HepG2 (cell line): ENCODE data around the gene ABAT. TPM values are rescaled to one million over a fixed set of nuclear protein-coding genes. Genes with fewer than 3 reads are reported as not detected.

Experiments
- ATM ChIP-seq: fragments of 450-650 bp; IDR thresholded peaks from 2 replicates; pipeline ENCODE4 v1.7.1; 2017; ENCODE audit warnings: mild to moderate bottlenecking, borderline replicate concordance
- GATAD1 ChIP-seq: IDR thresholded peaks from 2 replicates; pipeline ENCODE4 v1.6.1; 2016; ENCODE audit warnings: missing genetic modification reagents, missing compliant biosample characterization
- IKZF1 ChIP-seq: fragments of 450-650 bp; IDR thresholded peaks from 2 replicates; pipeline ENCODE4 v1.7.1; 2016
- MAFF ChIP-seq: IDR thresholded peaks from 2 replicates; pipeline ENCODE4 v1.6.1; 2011; ENCODE audit warnings: low read depth, low read length, improper control_type of control experiment
- MTF1 ChIP-seq: sonication (generic); formaldehyde crosslinking; IDR thresholded peaks from 2 replicates; pipeline ENCODE4 v1.5.0; 2020; ENCODE audit warnings: missing genetic modification reagents
- MYNN ChIP-seq: sonication (generic); formaldehyde crosslinking; IDR thresholded peaks from 2 replicates; pipeline ENCODE4 v1.4.0; 2020; ENCODE audit warnings: mild to moderate bottlenecking, low read depth, missing genetic modification reagents
- NONO ChIP-seq, 2 experiments: fragments of 450-650 bp in 1 of 2; sonication (generic) in 1 of 2; formaldehyde crosslinking in 1 of 2; IDR thresholded peaks in 1 of 2; conservative IDR thresholded peaks in 1 of 2; 2 replicates each; pipeline versions ENCODE4 v1.6.1 to v1.8.0; 2017 to 2022; ENCODE audit warnings: mild to moderate bottlenecking in 1 of 2, missing genetic modification reagents in 1 of 2, moderate library complexity in 1 of 2
- PCBP2 ChIP-seq: fragments of 200-400 bp; formaldehyde crosslinking; optimal IDR thresholded peaks from 2 replicates; pipeline ENCODE3; 2018; ENCODE audit warnings: low read length, low read depth; ENCODE audit not compliant: poor library complexity, severe bottlenecking
- RFXANK ChIP-seq: IDR thresholded peaks from 2 replicates; pipeline ENCODE4 v1.6.1; 2016
- ZNF235 ChIP-seq: sonication (generic); formaldehyde crosslinking; IDR thresholded peaks from 2 replicates; pipeline ENCODE4 v1.8.1; 2023; ENCODE audit warnings: mild to moderate bottlenecking, missing genetic modification reagents, borderline replicate concordance
- ZNF329 ChIP-seq: sonication (generic); formaldehyde crosslinking; IDR thresholded peaks from 2 replicates; pipeline ENCODE4 v1.9.0; 2021; ENCODE audit warnings: low read depth, mild to moderate bottlenecking, missing genetic modification reagents
- ZNF607 ChIP-seq: sonication (generic); formaldehyde crosslinking; IDR thresholded peaks from 2 replicates; pipeline ENCODE4 v1.5.1; 2020; ENCODE audit warnings: missing genetic modification reagents, mild to moderate bottlenecking, borderline replicate concordance
- polyA plus RNA-seq, 8 experiments: library from polyadenylated mRNA; depleted of rRNA in 3 of 8; stranded (reverse) in 7 of 8; unstranded in 1 of 8; fragments of >200 nt; fragmentation: Illumina TruSeq in 4 of 8; extraction: Trizol in 4 of 8; gene quantifications; 2 replicates each; pipeline versions ENCODE4 v1.2.1 to v1.2.3, GENCODE V29; 2011 to 2016; ENCODE audit warnings: low read depth in 4 of 8, missing spikeins in 1 of 8, mixed read lengths in 1 of 8; ENCODE audit not compliant: insufficient read depth in 1 of 8
- total RNA-seq, 5 experiments: library from RNA; depleted of rRNA; stranded (reverse); fragments of >200 nt; fragmentation: Illumina TruSeq; extraction: Trizol; gene quantifications; 2 replicates each; pipeline ENCODE4 v1.2.3, GENCODE V29; 2016; ENCODE audit warnings: low read depth in 1 of 5
- TF ChIP-seq, protein P1 (sequence below): sonication (generic); formaldehyde crosslinking; IDR thresholded peaks from 2 replicates; pipeline ENCODE4 v1.5.0; 2020; ENCODE audit warnings: mild to moderate bottlenecking, missing genetic modification reagents, borderline replicate concordance
- TF ChIP-seq, protein P2 (sequence below): sonication (generic); formaldehyde crosslinking; IDR thresholded peaks from 2 replicates; pipeline ENCODE4; 2020; ENCODE audit warnings: missing genetic modification reagents, mild to moderate bottlenecking, borderline replicate concordance
- TF ChIP-seq, protein P3 (sequence below): sonication (generic); formaldehyde crosslinking; IDR thresholded peaks from 2 replicates; pipeline ENCODE4 v1.5.1; 2020; ENCODE audit warnings: missing genetic modification reagents, mild to moderate bottlenecking, borderline replicate concordance
- TF ChIP-seq, protein P4 (sequence below): sonication (generic); formaldehyde crosslinking; IDR thresholded peaks from 2 replicates; pipeline ENCODE4 v1.8.1; 2022; ENCODE audit warnings: mild to moderate bottlenecking, missing genetic modification reagents
- TF ChIP-seq, protein P5 (sequence below): IDR thresholded peaks from 2 replicates; pipeline ENCODE4 v1.6.1; 2016; ENCODE audit warnings: low read depth, borderline replicate concordance
- TF ChIP-seq, protein P6 (sequence below): sonication (generic); formaldehyde crosslinking; IDR thresholded peaks from 2 replicates; pipeline ENCODE4 v1.4.0; 2020; ENCODE audit warnings: mild to moderate bottlenecking, missing genetic modification reagents

The ABAT gene
- total and polyA plus RNA-seq, 2 of the 13 experiments (the other 11 are each of a cell fraction or from before 2014, with no cell fraction given): 47.6 to 97.3 TPM

DNA sequence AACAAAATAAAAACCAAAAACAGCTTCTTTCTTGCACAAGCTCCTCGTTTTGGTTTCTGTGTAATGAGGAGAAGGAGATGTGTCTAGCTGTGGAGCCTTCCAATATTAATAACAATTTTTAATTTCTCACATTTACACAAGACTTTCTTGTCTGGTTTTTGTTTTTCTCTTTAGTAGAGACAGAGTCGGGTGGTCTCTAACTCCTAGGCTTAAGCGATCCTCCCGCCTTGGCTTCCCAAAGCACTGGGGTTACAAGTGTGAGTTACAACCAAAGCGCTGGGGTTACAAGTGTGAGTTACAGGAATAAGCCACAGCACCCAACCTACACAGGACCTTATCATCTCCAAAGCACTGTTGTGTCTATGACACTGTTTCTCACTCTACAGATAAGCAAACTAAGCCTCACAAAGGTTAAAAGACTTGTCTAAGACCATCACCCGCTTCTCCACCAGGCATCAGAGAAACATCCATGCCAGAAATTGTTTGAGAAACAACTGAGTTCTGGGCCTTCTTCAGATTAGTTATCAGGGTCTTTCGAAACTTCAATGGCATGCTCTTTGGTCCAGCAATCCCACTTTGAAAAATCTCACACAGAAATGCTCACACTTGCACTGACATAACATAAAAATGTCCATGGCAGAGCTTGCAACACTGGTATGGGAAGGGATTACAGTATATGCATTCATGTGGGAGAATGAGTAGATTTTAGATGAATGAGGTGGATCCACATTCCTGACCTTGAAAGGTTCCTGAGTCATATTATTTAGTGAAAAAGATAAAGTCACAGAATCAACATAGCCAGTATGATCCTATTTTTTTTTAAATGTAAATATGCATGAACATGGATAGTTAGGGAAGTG is 3.9 kb downstream of the ABAT start (continued):
- TF ChIP-seq, protein P1, sequence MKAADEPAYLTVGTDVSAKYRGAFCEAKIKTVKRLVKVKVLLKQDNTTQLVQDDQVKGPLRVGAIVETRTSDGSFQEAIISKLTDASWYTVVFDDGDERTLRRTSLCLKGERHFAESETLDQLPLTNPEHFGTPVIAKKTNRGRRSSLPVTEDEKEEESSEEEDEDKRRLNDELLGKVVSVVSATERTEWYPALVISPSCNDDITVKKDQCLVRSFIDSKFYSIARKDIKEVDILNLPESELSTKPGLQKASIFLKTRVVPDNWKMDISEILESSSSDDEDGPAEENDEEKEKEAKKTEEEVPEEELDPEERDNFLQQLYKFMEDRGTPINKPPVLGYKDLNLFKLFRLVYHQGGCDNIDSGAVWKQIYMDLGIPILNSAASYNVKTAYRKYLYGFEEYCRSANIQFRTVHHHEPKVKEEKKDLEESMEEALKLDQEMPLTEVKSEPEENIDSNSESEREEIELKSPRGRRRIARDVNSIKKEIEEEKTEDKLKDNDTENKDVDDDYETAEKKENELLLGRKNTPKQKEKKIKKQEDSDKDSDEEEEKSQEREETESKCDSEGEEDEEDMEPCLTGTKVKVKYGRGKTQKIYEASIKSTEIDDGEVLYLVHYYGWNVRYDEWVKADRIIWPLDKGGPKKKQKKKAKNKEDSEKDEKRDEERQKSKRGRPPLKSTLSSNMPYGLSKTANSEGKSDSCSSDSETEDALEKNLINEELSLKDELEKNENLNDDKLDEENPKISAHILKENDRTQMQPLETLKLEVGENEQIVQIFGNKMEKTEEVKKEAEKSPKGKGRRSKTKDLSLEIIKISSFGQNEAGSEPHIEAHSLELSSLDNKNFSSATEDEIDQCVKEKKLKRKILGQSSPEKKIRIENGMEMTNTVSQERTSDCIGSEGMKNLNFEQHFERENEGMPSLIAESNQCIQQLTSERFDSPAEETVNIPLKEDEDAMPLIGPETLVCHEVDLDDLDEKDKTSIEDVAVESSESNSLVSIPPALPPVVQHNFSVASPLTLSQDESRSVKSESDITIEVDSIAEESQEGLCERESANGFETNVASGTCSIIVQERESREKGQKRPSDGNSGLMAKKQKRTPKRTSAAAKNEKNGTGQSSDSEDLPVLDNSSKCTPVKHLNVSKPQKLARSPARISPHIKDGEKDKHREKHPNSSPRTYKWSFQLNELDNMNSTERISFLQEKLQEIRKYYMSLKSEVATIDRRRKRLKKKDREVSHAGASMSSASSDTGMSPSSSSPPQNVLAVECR: peak; percentile 19; the same call in 1 of the 2 replicates
- TF ChIP-seq, protein P2, sequence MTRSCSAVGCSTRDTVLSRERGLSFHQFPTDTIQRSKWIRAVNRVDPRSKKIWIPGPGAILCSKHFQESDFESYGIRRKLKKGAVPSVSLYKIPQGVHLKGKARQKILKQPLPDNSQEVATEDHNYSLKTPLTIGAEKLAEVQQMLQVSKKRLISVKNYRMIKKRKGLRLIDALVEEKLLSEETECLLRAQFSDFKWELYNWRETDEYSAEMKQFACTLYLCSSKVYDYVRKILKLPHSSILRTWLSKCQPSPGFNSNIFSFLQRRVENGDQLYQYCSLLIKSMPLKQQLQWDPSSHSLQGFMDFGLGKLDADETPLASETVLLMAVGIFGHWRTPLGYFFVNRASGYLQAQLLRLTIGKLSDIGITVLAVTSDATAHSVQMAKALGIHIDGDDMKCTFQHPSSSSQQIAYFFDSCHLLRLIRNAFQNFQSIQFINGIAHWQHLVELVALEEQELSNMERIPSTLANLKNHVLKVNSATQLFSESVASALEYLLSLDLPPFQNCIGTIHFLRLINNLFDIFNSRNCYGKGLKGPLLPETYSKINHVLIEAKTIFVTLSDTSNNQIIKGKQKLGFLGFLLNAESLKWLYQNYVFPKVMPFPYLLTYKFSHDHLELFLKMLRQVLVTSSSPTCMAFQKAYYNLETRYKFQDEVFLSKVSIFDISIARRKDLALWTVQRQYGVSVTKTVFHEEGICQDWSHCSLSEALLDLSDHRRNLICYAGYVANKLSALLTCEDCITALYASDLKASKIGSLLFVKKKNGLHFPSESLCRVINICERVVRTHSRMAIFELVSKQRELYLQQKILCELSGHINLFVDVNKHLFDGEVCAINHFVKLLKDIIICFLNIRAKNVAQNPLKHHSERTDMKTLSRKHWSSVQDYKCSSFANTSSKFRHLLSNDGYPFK: no peak
- TF ChIP-seq, protein P3, sequence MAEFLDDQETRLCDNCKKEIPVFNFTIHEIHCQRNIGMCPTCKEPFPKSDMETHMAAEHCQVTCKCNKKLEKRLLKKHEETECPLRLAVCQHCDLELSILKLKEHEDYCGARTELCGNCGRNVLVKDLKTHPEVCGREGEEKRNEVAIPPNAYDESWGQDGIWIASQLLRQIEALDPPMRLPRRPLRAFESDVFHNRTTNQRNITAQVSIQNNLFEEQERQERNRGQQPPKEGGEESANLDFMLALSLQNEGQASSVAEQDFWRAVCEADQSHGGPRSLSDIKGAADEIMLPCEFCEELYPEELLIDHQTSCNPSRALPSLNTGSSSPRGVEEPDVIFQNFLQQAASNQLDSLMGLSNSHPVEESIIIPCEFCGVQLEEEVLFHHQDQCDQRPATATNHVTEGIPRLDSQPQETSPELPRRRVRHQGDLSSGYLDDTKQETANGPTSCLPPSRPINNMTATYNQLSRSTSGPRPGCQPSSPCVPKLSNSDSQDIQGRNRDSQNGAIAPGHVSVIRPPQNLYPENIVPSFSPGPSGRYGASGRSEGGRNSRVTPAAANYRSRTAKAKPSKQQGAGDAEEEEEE (CRISPR knock-in tag): no peak
- TF ChIP-seq ATM (no peak; the same call in 1 of the 2 replicates), MTF1 (CRISPR knock-in tag) (no peak), ZNF235 (CRISPR knock-in tag) (no peak), NONO (IDR thresholded peaks at IDR 0.05) (no peak), NONO (CRISPR knock-in tag; conservative IDR thresholded peaks at IDR 0.05) (no peak), GATAD1 (peak; percentile 69; the same call in 1 of the 2 replicates), ZNF607 (no peak), IKZF1 (no peak), ZNF329 (no peak), MAFF (peak; percentile 73), PCBP2 (no peak), RFXANK (no peak), MYNN (CRISPR knock-in tag) (no peak)
- TF ChIP-seq, protein P4, sequence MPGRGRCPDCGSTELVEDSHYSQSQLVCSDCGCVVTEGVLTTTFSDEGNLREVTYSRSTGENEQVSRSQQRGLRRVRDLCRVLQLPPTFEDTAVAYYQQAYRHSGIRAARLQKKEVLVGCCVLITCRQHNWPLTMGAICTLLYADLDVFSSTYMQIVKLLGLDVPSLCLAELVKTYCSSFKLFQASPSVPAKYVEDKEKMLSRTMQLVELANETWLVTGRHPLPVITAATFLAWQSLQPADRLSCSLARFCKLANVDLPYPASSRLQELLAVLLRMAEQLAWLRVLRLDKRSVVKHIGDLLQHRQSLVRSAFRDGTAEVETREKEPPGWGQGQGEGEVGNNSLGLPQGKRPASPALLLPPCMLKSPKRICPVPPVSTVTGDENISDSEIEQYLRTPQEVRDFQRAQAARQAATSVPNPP (CRISPR knock-in tag): no peak
- TF ChIP-seq, protein P5, sequence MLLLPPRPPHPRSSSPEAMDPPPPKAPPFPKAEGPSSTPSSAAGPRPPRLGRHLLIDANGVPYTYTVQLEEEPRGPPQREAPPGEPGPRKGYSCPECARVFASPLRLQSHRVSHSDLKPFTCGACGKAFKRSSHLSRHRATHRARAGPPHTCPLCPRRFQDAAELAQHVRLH: no peak
- TF ChIP-seq, protein P6, sequence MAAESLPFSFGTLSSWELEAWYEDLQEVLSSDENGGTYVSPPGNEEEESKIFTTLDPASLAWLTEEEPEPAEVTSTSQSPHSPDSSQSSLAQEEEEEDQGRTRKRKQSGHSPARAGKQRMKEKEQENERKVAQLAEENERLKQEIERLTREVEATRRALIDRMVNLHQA (CRISPR knock-in tag): no peak
